ENCODE results near the gene TPSAB1. TPM values are rescaled to one million over a fixed set of nuclear protein-coding genes. Genes with fewer than 3 reads are reported as not detected.

TPSAB1 gene
- total RNA-seq, 4 donors from 2014 or later, result 13.8 to 67.7 (median 28.5) TPM

DNA sequence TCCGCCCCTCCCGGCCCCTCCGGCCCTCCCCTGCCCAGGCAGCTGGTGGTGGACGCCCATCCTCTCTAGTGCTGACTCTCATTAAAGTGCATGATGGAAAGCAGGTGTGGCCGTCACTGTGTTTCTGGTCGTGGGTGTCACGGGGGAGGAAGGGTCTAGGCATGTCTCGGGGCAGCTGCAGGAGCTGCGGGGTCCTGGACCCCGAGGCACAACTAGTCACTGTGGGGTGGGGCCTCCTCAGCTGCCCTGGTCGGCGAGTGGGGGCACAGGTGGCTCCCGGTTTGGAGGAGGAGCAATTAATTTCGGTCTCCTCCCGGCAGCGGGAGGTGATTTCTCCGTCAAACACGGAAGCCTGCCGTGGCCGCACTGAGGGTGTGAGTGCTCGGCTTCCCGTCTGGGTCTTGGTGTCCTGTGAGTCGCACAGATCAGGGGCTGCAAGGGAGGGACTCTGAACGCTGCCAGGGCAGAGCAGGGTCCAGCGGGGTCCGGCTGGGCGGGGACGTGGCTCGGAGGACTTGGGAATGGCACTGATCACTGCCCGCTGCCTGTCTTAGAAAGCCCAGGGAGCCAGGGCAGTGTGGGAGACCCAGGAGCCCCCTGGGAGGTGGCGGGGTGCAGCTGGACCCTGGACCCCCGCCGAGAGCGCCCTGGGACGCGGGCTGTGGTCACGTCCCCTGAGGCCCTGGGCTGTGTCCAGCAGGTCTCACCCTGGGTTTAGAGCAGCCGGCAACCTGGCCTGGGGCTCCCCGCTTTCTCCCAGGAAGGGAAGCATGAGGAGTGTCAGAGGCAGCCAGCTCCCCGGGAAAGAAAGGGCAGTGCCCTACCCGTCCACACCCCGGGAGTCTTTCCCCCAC, 18.6 kb downstream of the TPSAB1 start:
- 17 to 21% methylated on average over 20 to 32 of the region's 42 CpGs for WGBS, 2 donors
- no peaks in the 10 kb centered on the region for H3K36me3 ChIP-seq
- no peaks in the 10 kb centered on the region for H3K9me3 ChIP-seq
- H3K27me3 ChIP-seq, result peaks cover 0 to 70% of the 10 kb centered on the region in 2 donors
- no peaks in the 10 kb centered on the region for H3K4me1 ChIP-seq
- TF ChIP-seq EP300 (IDR thresholded peaks at IDR 0.05) (no peak), POLR2A (IDR thresholded peaks at IDR 0.05) (no peak)
- TF ChIP-seq, protein P1, sequence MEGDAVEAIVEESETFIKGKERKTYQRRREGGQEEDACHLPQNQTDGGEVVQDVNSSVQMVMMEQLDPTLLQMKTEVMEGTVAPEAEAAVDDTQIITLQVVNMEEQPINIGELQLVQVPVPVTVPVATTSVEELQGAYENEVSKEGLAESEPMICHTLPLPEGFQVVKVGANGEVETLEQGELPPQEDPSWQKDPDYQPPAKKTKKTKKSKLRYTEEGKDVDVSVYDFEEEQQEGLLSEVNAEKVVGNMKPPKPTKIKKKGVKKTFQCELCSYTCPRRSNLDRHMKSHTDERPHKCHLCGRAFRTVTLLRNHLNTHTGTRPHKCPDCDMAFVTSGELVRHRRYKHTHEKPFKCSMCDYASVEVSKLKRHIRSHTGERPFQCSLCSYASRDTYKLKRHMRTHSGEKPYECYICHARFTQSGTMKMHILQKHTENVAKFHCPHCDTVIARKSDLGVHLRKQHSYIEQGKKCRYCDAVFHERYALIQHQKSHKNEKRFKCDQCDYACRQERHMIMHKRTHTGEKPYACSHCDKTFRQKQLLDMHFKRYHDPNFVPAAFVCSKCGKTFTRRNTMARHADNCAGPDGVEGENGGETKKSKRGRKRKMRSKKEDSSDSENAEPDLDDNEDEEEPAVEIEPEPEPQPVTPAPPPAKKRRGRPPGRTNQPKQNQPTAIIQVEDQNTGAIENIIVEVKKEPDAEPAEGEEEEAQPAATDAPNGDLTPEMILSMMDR (IDR thresholded peaks at IDR 0.05), result no peak
- no peak overlapping the region for H3K27ac ChIP-seq
- DNase-seq (ENCODE audit: low spot score in 2 of 2), result no peak
- no peak overlapping the region for H3K4me3 ChIP-seq

DNA sequence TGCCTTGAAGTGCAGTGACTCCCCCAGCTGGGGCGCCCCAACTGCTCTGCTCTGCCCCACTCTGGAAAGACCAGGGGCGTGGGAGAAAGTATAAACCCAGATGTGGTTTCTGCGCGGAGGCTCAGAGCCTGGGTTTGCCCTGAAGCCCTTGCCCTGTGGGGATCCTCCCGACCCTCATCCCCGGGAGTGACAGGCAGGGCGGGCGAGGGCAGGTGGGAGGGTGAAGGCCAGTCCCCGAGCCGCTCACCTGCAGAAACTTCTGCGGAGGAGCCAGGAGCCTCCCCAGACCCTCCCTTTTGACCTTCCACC, 19.2 kb downstream of the TPSAB1 start:
- WGBS, 2 donors, result 22 to 27% methylated on average over 4 to 11 of the region's 11 CpGs
- TF ChIP-seq POLR2A (IDR thresholded peaks at IDR 0.05) (no peak), EP300 (IDR thresholded peaks at IDR 0.05) (no peak)
- TF ChIP-seq, protein P1 (IDR thresholded peaks at IDR 0.05), result no peak

DNA sequence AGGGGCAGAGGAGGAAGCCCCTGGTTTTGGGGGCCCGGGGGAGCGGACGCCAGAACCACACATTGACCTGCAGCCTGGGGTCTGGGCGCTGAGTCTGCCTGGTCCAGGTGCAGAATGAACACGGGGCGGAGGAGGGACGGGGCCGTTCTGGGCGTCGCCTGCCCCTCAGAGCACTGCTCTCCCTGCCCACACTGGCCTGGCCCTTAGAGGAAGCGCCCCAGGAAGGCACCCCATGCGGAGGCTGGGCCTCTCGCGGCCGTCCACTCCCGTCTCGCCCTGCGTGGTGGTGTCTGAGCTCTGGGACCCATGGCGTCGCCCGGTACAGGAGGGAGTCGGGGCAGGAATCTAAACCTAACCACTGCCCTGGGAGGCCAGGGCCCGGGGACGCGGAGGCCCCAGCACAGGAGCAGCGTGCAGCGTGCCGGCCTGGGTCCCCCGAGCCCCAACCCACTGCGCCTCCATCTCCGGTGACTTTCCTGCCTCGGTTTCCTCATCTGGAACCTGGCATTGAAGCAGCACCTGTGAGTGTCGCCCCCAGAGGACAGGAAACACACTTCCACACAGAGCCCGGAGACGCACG, 19.7 kb downstream of the TPSAB1 start:
- no peak overlapping the region for H3K4me3 ChIP-seq
- WGBS, 2 donors, result 69 to 74% methylated on average over 13 to 19 of the region's 36 CpGs
- no peaks in the 10 kb centered on the region for H3K36me3 ChIP-seq
- H3K27me3 ChIP-seq, result peaks cover 0 to 70% of the 10 kb centered on the region in 2 donors
- H3K27ac ChIP-seq, result no peak overlapping the region
- TF ChIP-seq, protein P1 (IDR thresholded peaks at IDR 0.05), result no peak
- TF ChIP-seq POLR2A (IDR thresholded peaks at IDR 0.05), result no peak
- TF ChIP-seq EP300 (IDR thresholded peaks at IDR 0.05), result no peak
- no peaks in the 10 kb centered on the region for H3K9me3 ChIP-seq
- DNase-seq (ENCODE audit: low spot score in 2 of 2), result no peak
- H3K4me1 ChIP-seq, result no peaks in the 10 kb centered on the region

More for the DNA sequence above, 19.2 kb downstream of the TPSAB1 start:
- H3K9me3 ChIP-seq, result no peaks in the 10 kb centered on the region
- no peak for DNase-seq (ENCODE audit: low spot score in 2 of 2)
- H3K4me3 ChIP-seq, result no peak overlapping the region
- H3K27me3 ChIP-seq, result peaks cover 0 to 70% of the 10 kb centered on the region in 2 donors
- no peaks in the 10 kb centered on the region for H3K4me1 ChIP-seq
- H3K27ac ChIP-seq, result no peak overlapping the region
- no peaks in the 10 kb centered on the region for H3K36me3 ChIP-seq

DNA sequence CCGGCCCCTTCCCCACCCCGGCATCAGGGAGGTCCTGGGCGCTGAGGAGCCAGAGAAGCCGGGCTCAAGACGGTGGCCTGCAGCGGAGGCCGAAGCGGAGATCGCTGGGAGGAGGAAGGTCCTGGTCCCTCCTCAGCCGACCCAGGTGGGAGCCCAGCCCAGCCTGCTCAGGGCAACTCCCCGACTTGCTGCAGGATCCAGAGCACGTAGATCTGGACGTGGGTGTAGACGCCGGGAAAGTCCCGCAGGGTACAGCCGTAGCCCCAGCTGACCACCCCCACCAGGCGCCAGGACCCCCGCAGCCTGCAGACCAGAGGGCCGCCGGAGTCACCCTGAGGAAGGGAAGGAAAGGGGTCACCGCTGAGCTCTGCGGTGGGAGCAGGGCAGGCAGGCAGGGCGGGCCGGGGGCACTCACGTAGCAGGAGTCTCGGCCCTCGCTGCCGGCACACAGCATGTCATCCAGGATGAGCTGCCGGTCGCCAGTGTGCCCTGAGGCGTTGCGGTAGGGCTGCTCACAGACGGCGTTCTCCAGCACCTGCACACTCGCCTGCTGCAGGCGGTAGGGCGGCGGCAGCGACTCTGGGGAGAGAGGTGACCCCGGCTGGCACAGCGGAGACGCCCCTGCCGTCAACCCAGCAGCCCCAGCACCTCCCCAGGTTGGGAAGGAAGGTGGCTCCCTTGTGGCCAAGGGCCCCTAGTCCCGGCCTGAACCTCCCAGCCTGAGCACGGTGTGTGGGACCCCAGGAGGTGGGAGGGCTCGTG, 20.8 kb downstream of the TPSAB1 start:
- TF ChIP-seq EP300 (IDR thresholded peaks at IDR 0.05) (no peak), POLR2A (IDR thresholded peaks at IDR 0.05) (no peak)
- TF ChIP-seq, protein P1 (IDR thresholded peaks at IDR 0.05), result no peak
- peaks cover 0 to 66% of the 10 kb centered on the region in 2 donors for H3K27me3 ChIP-seq
- H3K36me3 ChIP-seq, result no peaks in the 10 kb centered on the region
- H3K4me3 ChIP-seq, result no peak overlapping the region
- no peaks in the 10 kb centered on the region for H3K4me1 ChIP-seq
- DNase-seq (ENCODE audit: low spot score in 2 of 2), result no peak
- WGBS, 2 donors, result 8% methylated on average over 21 to 44 of the region's 47 CpGs
- H3K27ac ChIP-seq, result no peak overlapping the region
- H3K9me3 ChIP-seq, result no peaks in the 10 kb centered on the region
